Measurements from ENCODE around the gene ANKRD13A.

DNA sequence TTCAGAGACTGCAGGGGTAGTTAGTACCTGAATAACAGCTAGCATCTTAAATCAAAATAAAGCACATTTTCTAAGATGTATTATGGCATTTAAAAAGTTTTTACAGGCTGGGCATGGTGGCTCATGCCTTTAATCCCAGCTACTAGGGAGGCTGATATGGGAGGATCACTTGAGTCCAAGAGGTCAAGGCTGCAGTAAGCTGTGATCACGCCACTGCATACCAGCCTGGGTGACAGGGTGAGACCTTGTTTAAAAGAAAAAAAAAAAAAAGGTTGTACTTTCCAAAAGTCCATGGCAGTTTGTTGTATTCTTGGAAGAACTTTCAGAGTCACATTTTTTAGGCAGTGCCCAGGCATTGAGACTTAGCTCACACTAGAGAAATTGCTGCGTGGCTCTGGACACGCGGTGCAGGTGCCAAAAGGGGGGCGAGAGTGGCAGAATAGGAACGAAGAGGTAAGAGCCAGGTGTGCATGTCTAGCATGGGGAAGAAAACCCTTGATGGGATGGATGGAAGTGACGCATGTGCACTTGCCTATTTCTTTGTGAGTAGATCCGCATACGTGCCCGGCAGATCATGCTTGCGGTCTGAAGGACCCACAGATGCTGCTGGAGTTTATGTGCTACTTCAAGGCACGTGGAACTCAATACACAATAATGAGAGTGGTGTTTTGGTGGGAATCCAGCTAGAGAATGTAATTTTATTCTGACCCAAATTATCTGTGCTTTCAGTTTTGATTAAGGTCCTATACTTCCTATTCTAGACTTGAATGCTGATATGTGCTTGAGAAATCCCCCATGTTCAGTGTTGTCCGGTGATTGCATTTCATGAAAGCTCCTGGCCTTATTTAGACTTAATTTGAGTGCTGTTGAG is 11.9 kb downstream of the ANKRD13A start:
- no peak for TF ChIP-seq EZH2phosphoT487 (IDR thresholded peaks at IDR 0.05; ENCODE audit: insufficient read depth, low read depth)
- TF ChIP-seq EZH2 (IDR thresholded peaks at IDR 0.05; ENCODE audit: insufficient read depth, poor library complexity, severe bottlenecking) = no peak
